ENCODE measurements around the gene TM6SF1. TPM values are rescaled to one million over a fixed set of nuclear protein-coding genes. Genes with fewer than 3 reads are reported as not detected.

TM6SF1 gene
- polyA plus RNA-seq, 1 donor (not counting 4 experiments of a cell fraction or from before 2014, with no cell fraction given): 0.05 TPM

GRCh38 chr15:83164111-83164770 lies 56.8 kb downstream of the TM6SF1 start:
- Histone ChIP-seq H2AFZ (ENCODE audit: control insufficient read depth, low read length) (no peak overlapping the region), H3K4me1 (ENCODE audit: control insufficient read depth, extremely low read depth, insufficient read depth, low read length) (peaks cover 3% of the 10 kb centered on the region), H3K9ac (ENCODE audit: control insufficient read depth, extremely low read depth, insufficient read depth, low read length) (no peak overlapping the region), H3K4me2 (ENCODE audit: control insufficient read depth, extremely low read depth, insufficient read depth, low read depth, low read length) (no peak overlapping the region), H3K27me3 (ENCODE audit: control insufficient read depth, extremely low read depth, insufficient read depth, low read length) (no peaks in the 10 kb centered on the region), H3K27ac (ENCODE audit: control insufficient read depth, insufficient read depth, low read length) (no peak overlapping the region), H3K36me3 (ENCODE audit: control insufficient read depth in 2 of 2, extremely low read depth in 1 of 2, insufficient read depth in 2 of 2, low read length in 2 of 2) (peaks cover 0 to 1% of the 10 kb centered on the region in 2 experiments), H4K20me1 (ENCODE audit: control insufficient read depth, extremely low read depth, insufficient read depth, low read length) (no peaks in the 10 kb centered on the region), H3K9me1 (ENCODE audit: control insufficient read depth, extremely low read depth, insufficient read depth, low read length) (peaks cover 2% of the 10 kb centered on the region), H3K79me2 (ENCODE audit: control insufficient read depth, insufficient read depth, low read length) (peaks cover 19% of the 10 kb centered on the region), H3K4me3 (ENCODE audit: control insufficient read depth in 2 of 3, extremely low read depth in 1 of 3, insufficient read depth in 2 of 3, low read depth in 1 of 3, low read length in 3 of 3) (no peak overlapping the region), H3K9me3 (ENCODE audit: control insufficient read depth, low read depth, low read length) (peaks cover 2% of the 10 kb centered on the region)
- no peak for TF ChIP-seq EZH2 (IDR thresholded peaks at IDR 0.05; ENCODE audit: low read length)
- TF ChIP-seq, protein P1, sequence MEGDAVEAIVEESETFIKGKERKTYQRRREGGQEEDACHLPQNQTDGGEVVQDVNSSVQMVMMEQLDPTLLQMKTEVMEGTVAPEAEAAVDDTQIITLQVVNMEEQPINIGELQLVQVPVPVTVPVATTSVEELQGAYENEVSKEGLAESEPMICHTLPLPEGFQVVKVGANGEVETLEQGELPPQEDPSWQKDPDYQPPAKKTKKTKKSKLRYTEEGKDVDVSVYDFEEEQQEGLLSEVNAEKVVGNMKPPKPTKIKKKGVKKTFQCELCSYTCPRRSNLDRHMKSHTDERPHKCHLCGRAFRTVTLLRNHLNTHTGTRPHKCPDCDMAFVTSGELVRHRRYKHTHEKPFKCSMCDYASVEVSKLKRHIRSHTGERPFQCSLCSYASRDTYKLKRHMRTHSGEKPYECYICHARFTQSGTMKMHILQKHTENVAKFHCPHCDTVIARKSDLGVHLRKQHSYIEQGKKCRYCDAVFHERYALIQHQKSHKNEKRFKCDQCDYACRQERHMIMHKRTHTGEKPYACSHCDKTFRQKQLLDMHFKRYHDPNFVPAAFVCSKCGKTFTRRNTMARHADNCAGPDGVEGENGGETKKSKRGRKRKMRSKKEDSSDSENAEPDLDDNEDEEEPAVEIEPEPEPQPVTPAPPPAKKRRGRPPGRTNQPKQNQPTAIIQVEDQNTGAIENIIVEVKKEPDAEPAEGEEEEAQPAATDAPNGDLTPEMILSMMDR (optimal IDR thresholded peaks at IDR 0.05 in 1 of 3, IDR thresholded peaks at IDR 0.05 in 1 of 3, conservative IDR thresholded peaks at IDR 0.05 in 1 of 3; ENCODE audit: extremely low read depth in 1 of 3, insufficient read depth in 2 of 3, low read length in 3 of 3): no peak
- dilution Hi-C loops (cut with MboI; ENCODE audit: extremely low pct_ligation_motif_present, low sequenced_read_pairs): no loop called here
- DNase-seq (ENCODE audit: low read depth, low spot score) (peak; percentile 9), FAIRE-seq (no peak)

- Histone ChIP-seq H3K9me1 (ENCODE audit: control insufficient read depth, extremely low read depth, insufficient read depth, low read length) (peaks cover 2% of the 10 kb centered on the region), H3K79me2 (ENCODE audit: control insufficient read depth, insufficient read depth, low read length) (peaks cover 25% of the 10 kb centered on the region), H3K27ac (ENCODE audit: control insufficient read depth, insufficient read depth, low read length) (no peak overlapping the region), H3K27me3 (ENCODE audit: control insufficient read depth, extremely low read depth, insufficient read depth, low read length) (no peaks in the 10 kb centered on the region), H3K9me3 (ENCODE audit: control insufficient read depth, low read depth, low read length) (peaks cover 2% of the 10 kb centered on the region), H2AFZ (ENCODE audit: control insufficient read depth, low read length) (no peak overlapping the region), H3K4me2 (ENCODE audit: control insufficient read depth, extremely low read depth, insufficient read depth, low read depth, low read length) (no peak overlapping the region), H3K36me3 (ENCODE audit: control insufficient read depth in 2 of 2, extremely low read depth in 1 of 2, insufficient read depth in 2 of 2, low read length in 2 of 2) (peaks cover 0 to 1% of the 10 kb centered on the region in 2 experiments), H3K4me1 (ENCODE audit: control insufficient read depth, extremely low read depth, insufficient read depth, low read length) (peaks cover 3% of the 10 kb centered on the region), H3K4me3 (ENCODE audit: control insufficient read depth in 2 of 3, extremely low read depth in 1 of 3, insufficient read depth in 2 of 3, low read depth in 1 of 3, low read length in 3 of 3) (no peak overlapping the region), H4K20me1 (ENCODE audit: control insufficient read depth, extremely low read depth, insufficient read depth, low read length) (no peaks in the 10 kb centered on the region), H3K9ac (ENCODE audit: control insufficient read depth, extremely low read depth, insufficient read depth, low read length) (no peak overlapping the region)
- FAIRE-seq (no peak), DNase-seq (ENCODE audit: low read depth, low spot score) (no peak)
- TF ChIP-seq, protein P1 (optimal IDR thresholded peaks at IDR 0.05 in 1 of 3, IDR thresholded peaks at IDR 0.05 in 1 of 3, conservative IDR thresholded peaks at IDR 0.05 in 1 of 3; ENCODE audit: extremely low read depth in 1 of 3, insufficient read depth in 2 of 3, low read length in 3 of 3): no peak
- no peak for TF ChIP-seq EZH2 (IDR thresholded peaks at IDR 0.05; ENCODE audit: low read length)
- dilution Hi-C loops (cut with MboI; ENCODE audit: extremely low pct_ligation_motif_present, low sequenced_read_pairs): no loop called here
These were observed 57.4 kb downstream of the TM6SF1 start for GRCh38 chr15:83164771-83165404.
